Hair follicular keratinocyte (primary cell): ENCODE data around the gene XK. TPM values are rescaled to one million over a fixed set of nuclear protein-coding genes. Genes with fewer than 3 reads are reported as not detected.

ENCODE experiments used
- total RNA-seq: library from RNA; depleted of rRNA; stranded (reverse); fragments of >200 nt; gene quantifications from 2 replicates; pipeline ENCODE4 v1.2.3, GENCODE V29; 2015

XK gene, protein sequence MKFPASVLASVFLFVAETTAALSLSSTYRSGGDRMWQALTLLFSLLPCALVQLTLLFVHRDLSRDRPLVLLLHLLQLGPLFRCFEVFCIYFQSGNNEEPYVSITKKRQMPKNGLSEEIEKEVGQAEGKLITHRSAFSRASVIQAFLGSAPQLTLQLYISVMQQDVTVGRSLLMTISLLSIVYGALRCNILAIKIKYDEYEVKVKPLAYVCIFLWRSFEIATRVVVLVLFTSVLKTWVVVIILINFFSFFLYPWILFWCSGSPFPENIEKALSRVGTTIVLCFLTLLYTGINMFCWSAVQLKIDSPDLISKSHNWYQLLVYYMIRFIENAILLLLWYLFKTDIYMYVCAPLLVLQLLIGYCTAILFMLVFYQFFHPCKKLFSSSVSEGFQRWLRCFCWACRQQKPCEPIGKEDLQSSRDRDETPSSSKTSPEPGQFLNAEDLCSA
- 0.39 and 0.46 TPM in 2 replicates for total RNA-seq

DNA sequence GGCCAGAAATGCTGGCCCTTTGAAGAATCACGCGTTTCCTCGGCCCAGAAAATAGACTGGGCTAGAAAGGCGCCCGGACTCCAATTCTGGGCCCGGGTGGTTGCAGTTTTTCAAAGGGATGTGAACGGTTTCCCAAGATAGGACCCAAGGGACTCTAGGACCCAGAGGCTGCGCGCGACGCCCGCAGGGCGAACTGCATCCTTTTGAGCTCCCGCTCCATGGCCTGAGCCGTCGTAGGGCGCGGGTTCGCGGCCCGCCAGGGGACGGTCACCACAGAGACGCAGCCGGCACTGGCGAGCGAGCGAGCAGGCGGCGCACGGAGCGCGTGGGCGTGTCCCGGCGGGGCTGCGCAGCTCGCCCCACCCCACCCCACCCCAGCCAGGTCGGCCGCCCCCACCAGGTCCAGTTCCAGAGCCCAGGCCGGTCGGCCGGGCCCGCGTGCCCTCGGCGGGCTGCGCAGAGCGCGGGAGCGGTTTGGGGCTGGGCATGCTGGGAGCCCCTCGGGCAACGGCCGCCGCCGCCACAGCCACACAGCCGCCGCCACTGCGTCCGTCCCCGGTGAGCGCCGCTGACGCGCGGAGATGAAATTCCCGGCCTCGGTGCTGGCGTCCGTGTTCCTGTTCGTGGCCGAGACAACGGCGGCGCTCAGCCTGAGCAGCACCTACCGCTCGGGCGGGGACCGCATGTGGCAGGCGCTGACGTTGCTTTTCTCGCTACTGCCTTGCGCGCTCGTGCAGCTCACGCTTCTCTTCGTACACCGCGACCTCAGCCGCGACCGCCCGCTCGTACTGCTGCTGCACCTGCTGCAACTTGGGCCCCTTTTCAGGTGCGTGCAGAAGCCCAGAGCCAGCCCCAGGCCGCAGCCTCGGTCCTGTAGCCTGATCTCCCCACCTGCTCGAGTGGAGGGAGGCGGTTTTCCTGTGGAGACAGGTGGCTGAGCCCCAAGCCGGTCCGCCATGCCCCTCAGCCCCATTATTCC, at the start of gene XK:
TSS of gene XK (plus strand) at position 411 of the 979 bp plus-strand sequence. CDS start at position 582, 171 bp downstream.

GRCh38 chrX:37779857-37780256, 94.3 kb downstream of the XK start, which contains the start of gene CYBB:
CYBB (plus strand) TSS chrX:37780059; CDS start chrX:37780078, 19 bp downstream.

Other genes with a start within 250 kb of the XK start
- gene LANCL3, start 114.1 kb upstream of the XK start, total RNA-seq = 0.70 and 0.76 TPM in 2 replicates
- not detected in 2 replicates for gene CYBB, start 94.3 kb downstream of the XK start, total RNA-seq
- 22.8 and 36.4 TPM in 2 replicates for gene DYNLT3, start 161.8 kb downstream of the XK start, total RNA-seq